Measurements from ENCODE around the gene ZBTB21.

GRCh38 chr21:41965461-41966013, 44.6 kb downstream of the ZBTB21 start:
- TF ChIP-seq EZH2 (IDR thresholded peaks at IDR 0.05; ENCODE audit: low read depth, unreplicated experiment) (no peak), CTCF (conservative IDR thresholded peaks at IDR 0.05; ENCODE audit: low read depth in 2 of 2) (no peak), POLR2AphosphoS5 (IDR thresholded peaks at IDR 0.05; ENCODE audit: low read depth) (no peak), ZNF114 (CRISPR knock-in tag; IDR thresholded peaks at IDR 0.05) (no peak), JUNB (IDR thresholded peaks at IDR 0.05; ENCODE audit: unreplicated experiment) (no peak)
